Stomach (tissue), 9 donors: ENCODE data around the gene MKX. TPM values are rescaled to one million over a fixed set of nuclear protein-coding genes. Genes with fewer than 3 reads are reported as not detected.

ENCODE experiments used
- DNase-seq, 2 donors: peaks; one replicate each; pipeline versions ENCODE4 v3.0.0 to v3.0.0-alpha.2; 2013 to 2019
- H3K27ac ChIP-seq, 5 donors: fragments of 200-600 bp in 4 of 5; sonication (generic) in 4 of 5; one replicate each; pipeline ENCODE4 v1.5.1; 2013 to 2019; ENCODE audit warnings: mild to moderate bottlenecking in 1 of 5, moderate library complexity in 1 of 5
- H3K27me3 ChIP-seq, 3 donors: fragments of 200-600 bp; sonication (generic); one replicate each; pipeline ENCODE4 v1.5.1; 2017 to 2019; ENCODE audit warnings: mixed run types in 1 of 3
- H3K36me3 ChIP-seq, 4 donors: fragments of 200-600 bp; sonication (generic); 1 replicate in 3 of 4; 2 replicates in 1 of 4; pipeline ENCODE4 v1.5.1; 2016 to 2019
- H3K4me1 ChIP-seq, 4 donors: fragments of 200-600 bp; sonication (generic); one replicate each; pipeline ENCODE4 v1.5.1; 2016 to 2019
- H3K4me3 ChIP-seq, 4 donors: fragments of 200-600 bp; sonication (generic) in 3 of 4; one replicate each; pipeline ENCODE4 v1.5.1; 2016 to 2019; ENCODE audit warnings: mild to moderate bottlenecking in 1 of 4
- H3K9me3 ChIP-seq, 4 donors: fragments of 200-600 bp; sonication (generic); one replicate each; pipeline ENCODE4 v1.5.1; 2016 to 2019
- CTCF ChIP-seq, 7 experiments: fragments of 450-650 bp in 4 of 7; fragments of 200-600 bp in 3 of 7; sonication (generic) in 3 of 7; IDR thresholded peaks; one replicate each; pipeline ENCODE4 v1.5.1; 2016 to 2019; ENCODE audit warnings: antibody characterized with exemption in 7 of 7, control low read depth in 2 of 7, mild to moderate bottlenecking in 1 of 7
- EP300 ChIP-seq: sonication (generic); formaldehyde crosslinking; IDR thresholded peaks from one replicate; pipeline ENCODE4 v1.6.1; 2017; ENCODE audit warnings: antibody characterized with exemption
- POLR2A ChIP-seq, 4 donors: fragments of 450-650 bp; IDR thresholded peaks; one replicate each; pipeline ENCODE4 v1.6.1; 2016; ENCODE audit warnings: antibody characterized with exemption in 4 of 4, control low read depth in 2 of 4, mild to moderate bottlenecking in 1 of 4, moderate library complexity in 1 of 4
- POLR2AphosphoS5 ChIP-seq, 3 donors: sonication (generic); formaldehyde crosslinking; IDR thresholded peaks; one replicate each; pipeline ENCODE4 v1.6.1; 2016; ENCODE audit warnings: antibody characterized with exemption in 3 of 3
- WGBS, 5 donors: extraction: QIAGEN DNeasy Blood & Tissue Kit in 3 of 5; methylation state at CpG; one replicate each; pipeline versions ENCODE4 v1.1.5 to v1.1.7; 2013 to 2018; 5-methylcytosine and 5-hydroxymethylcytosine counted together
- intact Hi-C: fragments of 100-400 bp; cut with DNase I; formaldehyde crosslinking; loops from one replicate; pipeline ENCODE4 v1.15.1; 2023; ENCODE audit warnings: low total_unique reads
- polyA plus RNA-seq, 3 donors: library from polyadenylated mRNA; stranded (reverse); fragments of 200-250 nt; gene quantifications; one replicate each; pipeline ENCODE4 v1.2.3, GENCODE V29; 2013
- total RNA-seq, 5 donors: library from RNA; depleted of rRNA; stranded (reverse); fragments of >200 nt; gene quantifications; one replicate each; pipeline versions ENCODE4 v1.1.0 to v1.2.3, GENCODE V29; 2014 to 2016
- donor health status: healthy with polysubstance abuse.
- donor health status: Bipolar disorder and iron deficiency.
- donor health status: healthy.

Gene MKX
- total and polyA plus RNA-seq, 8 donors = 0.06 to 24.1 (median 2.4) TPM; not detected in 2

GRCh38 chr10:27646194-27646593, 99.4 kb downstream of the MKX start:
- intact Hi-C loops = no loop called here
- Histone ChIP-seq H3K27ac (no peak overlapping the region), H3K4me1 (no peaks in the 10 kb centered on the region), H3K36me3 (no peaks in the 10 kb centered on the region), H3K9me3 (peaks cover 0 to 5% (median 0%) of the 10 kb centered on the region in 4 donors), H3K27me3 (no peaks in the 10 kb centered on the region), H3K4me3 (no peak overlapping the region)
- WGBS, 5 donors = 72 to 89% (median 77%) methylated on average over 4 of the region's 4 CpGs
- TF ChIP-seq POLR2A (IDR thresholded peaks at IDR 0.05) (no peak), CTCF (IDR thresholded peaks at IDR 0.05) (no peak), POLR2AphosphoS5 (IDR thresholded peaks at IDR 0.05) (no peak), EP300 (no peak)
- no peak for DNase-seq

GRCh38 chr10:27644307-27644939, 101.2 kb downstream of the MKX start:
- intact Hi-C loops = no loop called here
- Histone ChIP-seq H3K4me3 (no peak overlapping the region), H3K9me3 (peaks cover 0 to 5% (median 0%) of the 10 kb centered on the region in 4 donors), H3K27me3 (no peaks in the 10 kb centered on the region), H3K4me1 (no peaks in the 10 kb centered on the region), H3K36me3 (no peaks in the 10 kb centered on the region), H3K27ac (no peak overlapping the region)
- 85 to 97% (median 94%) methylated on average over 5 of the region's 5 CpGs for WGBS, 5 donors
- DNase-seq = no peak
- no peak for TF ChIP-seq POLR2A (IDR thresholded peaks at IDR 0.05)
- no peak for TF ChIP-seq CTCF (IDR thresholded peaks at IDR 0.05)
- no peak for TF ChIP-seq EP300
- no peak for TF ChIP-seq POLR2AphosphoS5 (IDR thresholded peaks at IDR 0.05)

GRCh38 chr10:27643301-27643700, 102.3 kb downstream of the MKX start:
- no peak overlapping the region for H3K4me3 ChIP-seq
- H3K27me3 ChIP-seq = no peaks in the 10 kb centered on the region
- H3K27ac ChIP-seq = no peak overlapping the region
- H3K9me3 ChIP-seq = peaks cover 0 to 5% (median 0%) of the 10 kb centered on the region in 4 donors
- TF ChIP-seq POLR2AphosphoS5 (IDR thresholded peaks at IDR 0.05) (no peak), CTCF (IDR thresholded peaks at IDR 0.05) (no peak), EP300 (no peak), POLR2A (IDR thresholded peaks at IDR 0.05) (no peak)
- no peaks in the 10 kb centered on the region for H3K36me3 ChIP-seq
- intact Hi-C loops = no loop called here
- no peaks in the 10 kb centered on the region for H3K4me1 ChIP-seq
- WGBS, 5 donors = 57 to 84% (median 72%) methylated on average over 2 of the region's 2 CpGs
- DNase-seq = no peak

- H3K36me3 ChIP-seq = no peaks in the 10 kb centered on the region
- no peak overlapping the region for H3K27ac ChIP-seq
- 86 to 98% (median 93%) methylated on average over 2 of the region's 2 CpGs for WGBS, 5 donors
- no peaks in the 10 kb centered on the region for H3K4me1 ChIP-seq
- TF ChIP-seq CTCF (IDR thresholded peaks at IDR 0.05) (no peak), POLR2A (IDR thresholded peaks at IDR 0.05) (no peak), EP300 (no peak), POLR2AphosphoS5 (IDR thresholded peaks at IDR 0.05) (no peak)
- intact Hi-C loops = no loop called here
- no peak for DNase-seq
- H3K9me3 ChIP-seq = peaks cover 0 to 5% (median 0%) of the 10 kb centered on the region in 4 donors
- no peaks in the 10 kb centered on the region for H3K27me3 ChIP-seq
- H3K4me3 ChIP-seq = no peak overlapping the region
Measured at GRCh38 chr10:27642023-27642589, 103.5 kb downstream of the MKX start.
